ENCODE results near the gene TMEM14B. TPM values are rescaled to one million over a fixed set of nuclear protein-coding genes. Genes with fewer than 3 reads are reported as not detected.
"Not testable (repeated sequence)": the region's sequence is repeated elsewhere in the genome, so short reads cannot be mapped to it uniquely, and the experiment has no call there.

The TMEM14B gene
- 240 and 245 TPM in 2 replicates for total RNA-seq (2014; rRNA removed; shearing (Covaris generic))

- peak; percentile 96 for DNase-seq (ENCODE audit: low spot score)
Observed at GRCh38 chr6:10747251-10747972, at the start of gene TMEM14B. Gene TMEM14B, plus strand, starts transcription at chr6:10747805. Its CDS starts 1,441 bp downstream, at chr6:10749246.

DNA sequence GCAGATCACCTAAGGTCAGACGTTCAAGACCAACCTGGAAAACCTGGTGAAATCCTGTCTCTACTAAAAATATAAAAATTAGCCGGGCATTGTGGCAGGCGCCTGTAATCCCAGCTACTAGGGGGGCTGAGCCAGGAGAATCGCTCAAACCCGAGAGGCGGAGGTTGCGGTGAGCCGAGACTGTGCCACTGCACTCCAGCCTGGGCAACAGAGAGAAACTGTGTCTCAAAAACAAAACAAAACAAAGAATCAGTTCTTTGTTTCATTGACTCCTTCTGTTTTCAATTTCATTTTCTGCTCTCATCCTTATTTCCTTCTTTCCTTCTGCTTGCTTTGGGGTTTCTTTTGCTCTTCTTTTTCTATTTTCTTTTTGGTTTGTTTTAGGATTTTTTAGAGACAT is 33.6 kb upstream of the TMEM14B start:
- DNase-seq (ENCODE audit: low spot score) = no peak

DNA sequence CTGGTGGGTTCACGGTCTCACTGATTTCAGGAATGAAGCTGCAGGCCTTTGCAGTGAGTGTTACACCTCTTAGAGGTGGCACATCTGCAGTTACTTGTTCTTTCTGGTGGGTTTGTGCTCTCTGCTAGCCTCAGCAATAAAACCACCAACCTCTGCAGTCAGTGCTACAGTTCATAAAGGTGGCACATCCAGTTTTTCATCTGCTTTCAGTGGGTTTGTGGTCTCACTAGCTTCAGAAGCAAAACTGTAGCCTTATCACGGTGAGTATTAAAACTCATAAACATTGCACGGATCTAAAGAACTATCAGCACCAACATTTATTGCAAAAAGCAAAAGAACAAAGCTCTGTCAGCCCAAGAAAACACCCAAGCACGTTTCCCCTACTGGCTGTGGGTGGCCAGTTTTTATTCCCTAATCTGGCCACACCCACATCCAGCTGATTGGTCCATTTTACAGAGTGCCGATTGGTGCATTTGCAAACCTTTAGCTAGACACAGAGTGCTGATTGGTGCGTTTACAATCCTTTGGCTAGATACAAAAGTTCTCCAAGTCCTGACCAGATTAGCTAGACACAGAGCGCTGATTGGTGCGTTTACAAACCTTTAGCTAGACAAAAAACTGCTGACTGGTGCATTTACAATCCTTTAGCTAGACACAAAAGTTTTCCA is 28.2 kb upstream of the TMEM14B start:
- peak; percentile 44 for DNase-seq (ENCODE audit: low spot score)

GRCh38 chr6:10719964-10720264 is 27.7 kb upstream of the TMEM14B start:
- no peak for DNase-seq (ENCODE audit: low spot score)

- DNase-seq (ENCODE audit: low spot score) = no peak
Observed at GRCh38 chr6:10720265-10720959, 27.2 kb upstream of the TMEM14B start.

DNA sequence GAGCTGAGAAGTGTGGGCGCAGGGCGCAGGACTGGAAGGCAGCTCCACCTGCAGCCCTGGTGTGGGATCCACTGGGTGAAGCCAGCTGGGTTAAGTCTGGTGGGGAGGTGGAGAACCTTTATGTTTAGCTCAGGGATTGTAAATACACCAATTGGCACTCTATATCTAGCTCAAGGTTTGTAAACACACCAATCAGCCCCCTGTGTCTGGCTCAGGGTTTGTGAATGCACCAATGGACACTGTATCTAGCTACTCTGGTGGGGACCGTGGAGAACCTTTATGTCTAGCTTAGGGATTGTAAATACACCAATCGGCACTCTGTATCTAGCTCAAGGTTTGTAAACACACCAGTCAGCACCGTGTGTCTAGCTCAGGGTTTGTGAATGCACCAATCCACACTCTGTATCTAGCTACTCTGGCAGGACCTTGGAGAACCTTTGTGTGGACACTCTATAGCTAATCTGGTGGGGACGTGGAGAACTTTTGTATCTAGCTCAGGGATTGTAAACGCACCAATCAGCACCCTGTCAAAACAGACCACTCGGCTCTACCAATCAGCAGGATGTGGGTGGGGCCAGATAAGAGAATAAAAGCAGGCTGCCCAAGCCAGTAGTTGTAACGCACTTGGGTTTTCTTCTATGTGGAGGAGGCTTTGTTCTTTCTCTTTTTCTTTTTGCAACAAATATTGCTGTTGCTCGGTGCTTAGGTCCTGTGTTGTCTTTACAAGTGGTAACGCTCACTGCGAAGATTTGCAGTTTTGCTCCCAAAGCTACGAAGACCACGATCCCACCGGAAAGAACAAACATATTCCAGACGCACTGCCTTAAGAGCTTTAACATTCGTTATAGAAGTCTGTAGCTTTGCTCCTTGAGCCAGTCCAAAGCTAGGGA is 26.4 kb upstream of the TMEM14B start:
- DNase-seq (ENCODE audit: low spot score) = not testable (repeated sequence)

- no peak for DNase-seq (ENCODE audit: low spot score)
Observed at GRCh38 chr6:10721850-10722569, 25.6 kb upstream of the TMEM14B start.

DNA sequence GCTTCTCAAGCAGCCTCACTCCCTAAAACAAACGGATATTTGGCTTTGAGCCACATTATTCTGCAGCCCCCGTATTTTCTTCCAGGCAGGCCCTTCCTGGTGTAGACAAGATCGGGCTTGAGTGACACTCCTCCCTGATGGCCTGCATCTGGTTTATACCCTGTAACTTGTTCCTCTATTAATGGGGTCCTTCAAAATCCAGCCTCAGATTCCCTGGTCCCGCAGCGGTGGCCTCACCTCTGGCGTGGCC is 25.1 kb upstream of the TMEM14B start:
- DNase-seq (ENCODE audit: low spot score) = no peak

GRCh38 chr6:10722820-10723566 is 24.6 kb upstream of the TMEM14B start, which contains the start of gene TMEM14C:
Gene TMEM14C, plus strand, starts transcription at chr6:10723070. Its CDS starts 1,544 bp downstream, at chr6:10724614.
- peak; percentile 95 for DNase-seq (ENCODE audit: low spot score)

DNA sequence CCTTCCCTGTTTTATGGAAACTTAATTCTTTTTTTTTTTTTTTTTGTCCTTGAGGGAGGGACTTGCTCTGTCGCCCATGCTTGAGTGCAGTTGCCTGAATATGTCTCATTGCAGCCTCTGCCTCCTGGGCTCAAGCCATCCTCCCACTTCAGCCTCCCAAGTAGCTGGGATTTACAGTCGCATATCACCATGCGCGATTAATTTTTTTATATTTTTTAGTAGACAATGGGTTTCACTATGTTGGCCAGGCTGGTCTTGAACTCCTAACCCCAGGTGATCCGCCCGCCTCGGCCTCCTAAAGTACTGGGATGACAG is 24.1 kb upstream of the TMEM14B start:
- no peak for DNase-seq (ENCODE audit: low spot score)

GRCh38 chr6:10725044-10725443 is 22.6 kb upstream of the TMEM14B start:
- DNase-seq (ENCODE audit: low spot score) = no peak

DNA sequence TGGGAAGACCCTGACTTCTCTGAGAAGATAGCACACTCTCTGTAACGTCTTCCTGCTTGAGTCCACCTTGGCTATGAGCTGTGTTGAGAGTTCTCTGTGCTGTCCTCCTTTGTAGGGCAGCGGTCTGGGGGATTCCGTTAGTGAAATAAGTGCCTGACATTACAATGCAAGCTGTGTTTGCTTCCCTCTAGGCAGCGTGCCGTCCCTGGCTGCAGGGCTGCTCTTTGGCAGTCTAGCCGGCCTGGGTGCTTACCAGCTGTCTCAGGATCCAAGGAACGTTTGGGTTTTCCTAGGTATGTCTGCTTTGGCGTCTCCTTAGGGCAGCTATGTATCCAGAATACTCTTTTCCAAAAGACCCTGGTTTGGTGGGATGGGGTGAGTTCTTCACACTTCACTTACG is 21.9 kb upstream of the TMEM14B start:
- no peak for DNase-seq (ENCODE audit: low spot score)

DNA sequence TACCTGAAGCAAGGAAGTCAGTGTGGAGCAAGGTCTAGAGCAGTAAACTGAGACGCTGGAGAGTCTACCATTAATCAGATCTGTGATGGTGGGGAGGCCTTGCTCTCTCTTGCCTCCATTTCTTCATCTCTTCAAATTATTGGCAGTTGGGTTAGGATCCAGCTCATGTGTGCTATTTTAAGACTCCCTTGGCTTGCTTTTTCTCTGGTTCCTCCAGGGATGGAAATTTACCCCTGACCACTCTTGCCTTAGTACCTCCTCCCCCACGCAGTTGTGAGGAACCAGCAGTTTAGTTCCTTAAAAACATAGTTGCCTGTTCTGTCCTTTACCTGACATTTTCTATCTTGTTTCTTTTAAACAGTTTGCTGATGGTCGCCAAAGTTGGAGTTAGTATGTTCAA is 17.4 kb upstream of the TMEM14B start:
- DNase-seq (ENCODE audit: low spot score) = no peak

- DNase-seq (ENCODE audit: low spot score) = peak; percentile 55
Observed at GRCh38 chr6:10733151-10733715, 14.4 kb upstream of the TMEM14B start.

DNA sequence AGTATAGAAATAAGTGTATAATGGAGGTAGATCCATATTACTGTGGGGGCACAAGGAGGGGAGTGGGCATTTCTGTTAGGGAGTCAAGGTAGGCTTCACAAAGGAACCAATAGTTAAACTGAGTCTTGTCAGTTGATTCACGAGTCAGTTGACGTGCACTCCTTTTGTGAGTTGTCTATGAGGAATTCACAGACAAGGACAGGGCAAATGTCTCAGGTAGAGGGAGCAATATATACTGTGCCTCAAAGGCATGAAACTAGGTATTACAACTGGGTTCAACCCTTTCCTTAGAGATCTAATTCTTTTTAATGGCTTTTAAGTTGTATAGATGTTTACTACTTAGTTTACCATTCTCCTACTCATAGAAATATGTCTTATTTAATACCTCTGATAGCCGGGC is 13.7 kb upstream of the TMEM14B start:
- no peak for DNase-seq (ENCODE audit: low spot score)

DNA sequence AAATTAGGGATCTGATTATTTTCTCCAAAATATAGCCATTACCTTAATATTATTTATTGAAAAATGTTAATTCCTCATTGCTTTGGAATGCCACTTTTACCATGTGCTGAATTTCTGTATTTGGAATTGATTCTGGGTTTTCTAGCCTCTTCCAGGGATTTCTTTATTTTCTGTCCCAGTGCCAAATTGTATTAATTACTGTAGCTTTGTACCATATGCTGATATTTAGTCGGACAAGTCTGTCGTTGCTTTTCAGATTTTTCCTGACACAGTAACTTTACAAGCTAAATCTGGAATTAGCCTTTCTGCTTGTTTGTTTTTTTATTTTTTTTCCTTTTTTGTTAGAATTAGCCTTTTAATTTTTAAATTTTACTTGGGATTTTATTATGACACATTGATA is 10.9 kb upstream of the TMEM14B start:
- no peak for DNase-seq (ENCODE audit: low spot score)

DNA sequence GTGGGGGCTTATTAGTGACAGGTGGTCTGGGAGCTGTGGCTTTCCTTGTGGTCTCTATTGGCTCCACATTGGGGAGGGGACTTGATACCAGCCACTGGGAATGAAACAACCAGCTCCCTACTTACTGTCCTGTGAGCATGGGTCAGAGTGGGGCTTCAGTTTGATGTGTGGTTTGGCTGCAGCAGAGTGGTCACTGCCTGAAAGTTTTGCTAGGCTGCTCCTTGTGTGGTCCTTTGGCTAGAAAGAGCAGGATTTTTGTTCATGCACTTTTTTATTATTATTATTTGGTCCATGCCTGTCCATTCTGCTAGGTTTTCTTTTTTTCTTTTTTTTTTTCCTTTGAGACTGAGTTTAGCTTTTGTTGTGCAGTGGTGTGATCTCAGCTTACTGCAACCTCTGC is 7.5 kb upstream of the TMEM14B start:
- no peak for DNase-seq (ENCODE audit: low spot score)

GRCh38 chr6:10741643-10742042 is 6.0 kb upstream of the TMEM14B start:
- not testable (repeated sequence) for DNase-seq (ENCODE audit: low spot score)

DNA sequence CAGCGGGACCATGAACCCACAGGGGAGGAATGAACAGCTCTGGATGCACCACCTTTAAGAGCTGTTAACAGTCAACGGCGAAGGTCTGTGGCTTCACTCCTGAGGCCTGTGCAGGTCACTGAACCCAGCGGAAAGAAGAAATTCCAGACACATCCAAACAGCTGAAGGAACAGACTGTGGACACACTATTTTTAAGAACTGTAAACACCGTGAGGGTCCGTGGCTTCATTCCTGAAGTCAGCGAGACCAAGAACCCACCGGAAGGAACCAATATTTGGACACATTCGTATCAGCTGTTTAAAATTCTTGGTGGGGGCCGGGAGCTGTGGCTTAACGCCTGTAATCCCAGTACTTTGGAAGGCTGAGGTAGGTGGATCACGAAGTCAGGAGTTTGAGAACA is 5.4 kb upstream of the TMEM14B start:
- no peak for DNase-seq (ENCODE audit: low spot score)

GRCh38 chr6:10743515-10743914 is 4.1 kb upstream of the TMEM14B start:
- DNase-seq (ENCODE audit: low spot score) = no peak

DNA sequence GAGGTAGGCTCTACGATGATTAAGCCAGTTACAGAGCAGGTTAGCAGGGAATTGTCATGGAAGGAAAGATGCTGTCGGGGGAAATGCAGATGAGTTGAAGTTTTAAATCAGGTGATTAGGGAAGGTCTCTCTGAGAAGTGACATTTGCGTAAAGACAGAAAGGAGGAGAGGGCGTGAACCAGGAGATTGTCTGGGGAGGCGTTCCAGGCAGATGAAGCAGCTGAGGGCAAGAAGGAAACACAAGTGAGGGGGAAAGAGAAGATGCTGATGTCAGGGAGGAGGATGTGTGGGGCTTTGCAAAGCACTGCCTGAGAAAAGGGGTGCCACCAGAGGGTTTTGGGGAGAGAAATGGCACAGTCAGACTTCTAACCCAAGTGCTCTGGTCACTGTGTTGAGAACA is 2.5 kb upstream of the TMEM14B start:
- no peak for DNase-seq (ENCODE audit: low spot score)

Measured in A172 (cell line).